Naive thymus-derived CD8-positive, alpha-beta T cell (primary cell): ENCODE data around the gene ERC2. TPM values are rescaled to one million over a fixed set of nuclear protein-coding genes. Genes with fewer than 3 reads are reported as not detected.

ENCODE experiments used
- ATAC-seq, 2 donors: fragments of 150-1000 bp; cut with Tn5 transposase in 1 of 2; sonication (Bioruptor Pico), chemical (Tn5 transposase) in 1 of 2; 1 replicate in 1 of 2; 2 replicates in 1 of 2; pipeline ENCODE4 v1.10.0; 2021; ENCODE audit warnings: mild to moderate bottlenecking in 2 of 2, moderate library complexity in 2 of 2
- POLR2A ChIA-PET: fragments of 350-600 bp; sonication (Branson Sonifier 250); formaldehyde crosslinking; loops from one replicate; lab custom pipeline; 2021; ENCODE audit warnings: antibody characterized with exemption; lab: Charles Lee
- DNase-seq, 10 donors: peaks; one replicate each; pipeline versions ENCODE4 v3.0.0 to v3.0.0-alpha.2; 2020 to 2022
- H3K27ac Mint-ChIP-seq, 10 donors: one replicate each; pipeline ENCODE4 v1.8.0; 2020 to 2022; ENCODE audit warnings: mild to moderate bottlenecking in 10 of 10, mixed read lengths in 10 of 10, moderate library complexity in 4 of 10, inconsistent platforms in 1 of 10
- H3K27me3 Mint-ChIP-seq, 5 donors: one replicate each; pipeline ENCODE4 v1.8.0; 2021 to 2022; ENCODE audit warnings: mixed read lengths in 5 of 5
- H3K36me3 Mint-ChIP-seq, 3 donors: one replicate each; pipeline ENCODE4 v1.8.0; 2020 to 2022; ENCODE audit warnings: mixed read lengths in 3 of 3, mild to moderate bottlenecking in 2 of 3, inconsistent platforms in 1 of 3
- H3K4me1 Mint-ChIP-seq, 4 donors: one replicate each; pipeline ENCODE4 v1.8.0; 2021 to 2022; ENCODE audit warnings: mixed read lengths in 4 of 4
- H3K4me3 Mint-ChIP-seq, 10 donors: one replicate each; pipeline ENCODE4 v1.8.0; 2020 to 2022; ENCODE audit warnings: mild to moderate bottlenecking in 10 of 10, mixed read lengths in 10 of 10, moderate library complexity in 6 of 10, inconsistent platforms in 1 of 10
- H3K9me3 Mint-ChIP-seq, 9 donors: one replicate each; pipeline ENCODE4 v1.8.0; 2020 to 2022; ENCODE audit warnings: mixed read lengths in 9 of 9, mild to moderate bottlenecking in 3 of 9, inconsistent platforms in 1 of 9, moderate library complexity in 1 of 9
- polyA plus RNA-seq, 3 donors: library from polyadenylated mRNA; unstranded; fragments of 300-500 nt; fragmentation: Illumina TruSeq; gene quantifications; one replicate each; pipeline ENCODE4 v1.2.3, GENCODE V29; 2021
- total RNA-seq, 8 experiments: library from RNA in 2 of 8; stranded (reverse) in 2 of 8; gene quantifications; one replicate each; pipeline ENCODE4 v1.2.3 and lab custom pipeline; 2021 to 2026

The ERC2 gene
- total and polyA plus RNA-seq, 5 experiments from 2014 or later: 0.05 to 0.29 TPM; not detected in 3

- Mint-ChIP-seq H3K4me3 (peak overlapping the region in 9 of 10 donors; percentile 30 to 79 (median 72)), H3K4me1 (peaks cover 0 to 13% (median 6%) of the 10 kb centered on the region in 4 donors), H3K9me3 (peaks cover 0 to 5% (median 0%) of the 10 kb centered on the region in 9 donors), H3K36me3 (peaks cover 0 to 8% (median 0%) of the 10 kb centered on the region in 3 donors), H3K27me3 (peaks cover 35 to 87% (median 70%) of the 10 kb centered on the region in 5 donors), H3K27ac (no peak overlapping the region)
- POLR2A ChIA-PET: no interaction called here
- ATAC-seq: peak in 1 of 2 donors; percentile 23
- no peak for DNase-seq
These were observed 475 bp downstream of the ERC2 start for GRCh38 chr3:56467801-56468183.

- DNase-seq (peak in 5 of 10 donors; percentile 8 to 36 (median 21)), ATAC-seq (peak in 1 of 2 donors; percentile 75)
- Mint-ChIP-seq H3K27ac (no peak overlapping the region), H3K9me3 (peaks cover 0 to 5% (median 0%) of the 10 kb centered on the region in 9 donors), H3K4me3 (peak overlapping the region; percentile 30 to 79 (median 72)), H3K36me3 (peaks cover 0 to 8% (median 0%) of the 10 kb centered on the region in 3 donors), H3K27me3 (peaks cover 36 to 87% (median 71%) of the 10 kb centered on the region in 5 donors), H3K4me1 (peaks cover 0 to 13% (median 6%) of the 10 kb centered on the region in 4 donors)
- POLR2A ChIA-PET: no interaction called here
These were observed 1.2 kb downstream of the ERC2 start for GRCh38 chr3:56467108-56467507.

GRCh38 chr3:56459719-56460118 lies 8.5 kb downstream of the ERC2 start:
- POLR2A ChIA-PET: no interaction called here
- Mint-ChIP-seq H3K27ac (no peak overlapping the region), H3K36me3 (no peaks in the 10 kb centered on the region), H3K27me3 (peaks cover 19 to 69% (median 40%) of the 10 kb centered on the region in 5 donors), H3K9me3 (peaks cover 0 to 1% (median 0%) of the 10 kb centered on the region in 9 donors), H3K4me3 (no peak overlapping the region), H3K4me1 (no peaks in the 10 kb centered on the region)
- ATAC-seq (no peak), DNase-seq (no peak)

- no peak for ATAC-seq
- no peak for DNase-seq
- Mint-ChIP-seq H3K27ac (no peak overlapping the region), H3K27me3 (peaks cover 18 to 67% (median 41%) of the 10 kb centered on the region in 5 donors), H3K36me3 (no peaks in the 10 kb centered on the region), H3K4me3 (no peak overlapping the region), H3K4me1 (no peaks in the 10 kb centered on the region), H3K9me3 (peaks cover 0 to 1% (median 0%) of the 10 kb centered on the region in 9 donors)
- POLR2A ChIA-PET: no interaction called here
These were observed 9.2 kb downstream of the ERC2 start for GRCh38 chr3:56459104-56459496.

GRCh38 chr3:56458496-56459103 lies 9.7 kb downstream of the ERC2 start:
- H3K4me1 Mint-ChIP-seq: no peaks in the 10 kb centered on the region
- H3K9me3 Mint-ChIP-seq: peaks cover 0 to 1% (median 0%) of the 10 kb centered on the region in 9 donors
- H3K27me3 Mint-ChIP-seq: peaks cover 19 to 67% (median 42%) of the 10 kb centered on the region in 5 donors
- no peak overlapping the region for H3K27ac Mint-ChIP-seq
- ATAC-seq (no peak), DNase-seq (no peak)
- POLR2A ChIA-PET: no interaction called here
- H3K36me3 Mint-ChIP-seq: no peaks in the 10 kb centered on the region
- no peak overlapping the region for H3K4me3 Mint-ChIP-seq

- ATAC-seq (no peak), DNase-seq (no peak)
- Mint-ChIP-seq H3K4me1 (no peaks in the 10 kb centered on the region), H3K27ac (no peak overlapping the region), H3K4me3 (no peak overlapping the region), H3K27me3 (peaks cover 18 to 66% (median 30%) of the 10 kb centered on the region in 5 donors), H3K9me3 (no peaks in the 10 kb centered on the region), H3K36me3 (no peaks in the 10 kb centered on the region)
- POLR2A ChIA-PET: no interaction called here
These were observed 12.2 kb downstream of the ERC2 start for GRCh38 chr3:56456117-56456516.

GRCh38 chr3:56453011-56453410 lies 15.3 kb downstream of the ERC2 start:
- no peak overlapping the region for H3K4me3 Mint-ChIP-seq

GRCh38 chr3:56452085-56452484 lies 16.2 kb downstream of the ERC2 start:
- ATAC-seq (no peak), DNase-seq (no peak)
- H3K27me3 Mint-ChIP-seq: peaks cover 24 to 70% (median 26%) of the 10 kb centered on the region in 5 donors
- POLR2A ChIA-PET: no interaction called here
- no peak overlapping the region for H3K27ac Mint-ChIP-seq
- H3K4me3 Mint-ChIP-seq: no peak overlapping the region
- H3K36me3 Mint-ChIP-seq: no peaks in the 10 kb centered on the region
- H3K4me1 Mint-ChIP-seq: peaks cover 0 to 2% (median 0%) of the 10 kb centered on the region in 4 donors
- H3K9me3 Mint-ChIP-seq: peaks cover 0 to 1% (median 0%) of the 10 kb centered on the region in 9 donors

More at GRCh38 chr3:56453011-56453410, 15.3 kb downstream of the ERC2 start:
- no peaks in the 10 kb centered on the region for H3K36me3 Mint-ChIP-seq
- no peak for DNase-seq
- ATAC-seq: no peak
- peaks cover 0 to 1% (median 0%) of the 10 kb centered on the region in 9 donors for H3K9me3 Mint-ChIP-seq
- H3K27me3 Mint-ChIP-seq: peaks cover 20 to 72% (median 29%) of the 10 kb centered on the region in 5 donors
- POLR2A ChIA-PET: no interaction called here
- no peaks in the 10 kb centered on the region for H3K4me1 Mint-ChIP-seq
- H3K27ac Mint-ChIP-seq: no peak overlapping the region

GRCh38 chr3:56443372-56443771 lies 24.9 kb downstream of the ERC2 start:
- peaks cover 2 to 15% (median 7%) of the 10 kb centered on the region in 9 donors for H3K9me3 Mint-ChIP-seq
- ATAC-seq: no peak
- no peak overlapping the region for H3K27ac Mint-ChIP-seq
- H3K4me3 Mint-ChIP-seq: no peak overlapping the region
- H3K27me3 Mint-ChIP-seq: peaks cover 17 to 29% (median 25%) of the 10 kb centered on the region in 5 donors
- no peak for DNase-seq
- H3K36me3 Mint-ChIP-seq: peaks cover 0 to 6% (median 0%) of the 10 kb centered on the region in 3 donors
- POLR2A ChIA-PET: no interaction called here
- peaks cover 0 to 2% (median 0%) of the 10 kb centered on the region in 4 donors for H3K4me1 Mint-ChIP-seq

- Mint-ChIP-seq H3K27me3 (peaks cover 11 to 60% (median 24%) of the 10 kb centered on the region in 5 donors), H3K4me3 (no peak overlapping the region), H3K27ac (no peak overlapping the region), H3K9me3 (peaks cover 0 to 9% (median 3%) of the 10 kb centered on the region in 9 donors), H3K36me3 (no peaks in the 10 kb centered on the region), H3K4me1 (no peaks in the 10 kb centered on the region)
- no peak for ATAC-seq
- no peak for DNase-seq
- POLR2A ChIA-PET: no interaction called here
These were observed 39.6 kb downstream of the ERC2 start for GRCh38 chr3:56428667-56429066.

GRCh38 chr3:56424885-56425284 lies 43.4 kb downstream of the ERC2 start:
- Mint-ChIP-seq H3K9me3 (peaks cover 0 to 2% (median 0%) of the 10 kb centered on the region in 9 donors), H3K27ac (no peak overlapping the region), H3K4me3 (no peak overlapping the region), H3K4me1 (no peaks in the 10 kb centered on the region), H3K36me3 (no peaks in the 10 kb centered on the region), H3K27me3 (peaks cover 10 to 47% (median 24%) of the 10 kb centered on the region in 5 donors)
- ATAC-seq (no peak), DNase-seq (no peak)
- POLR2A ChIA-PET: no interaction called here

GRCh38 chr3:56424336-56424735 lies 43.9 kb downstream of the ERC2 start:
- Mint-ChIP-seq H3K9me3 (peaks cover 0 to 2% (median 0%) of the 10 kb centered on the region in 9 donors), H3K36me3 (no peaks in the 10 kb centered on the region), H3K27ac (no peak overlapping the region), H3K4me1 (no peaks in the 10 kb centered on the region), H3K4me3 (no peak overlapping the region), H3K27me3 (peaks cover 10 to 47% (median 24%) of the 10 kb centered on the region in 5 donors)
- ATAC-seq: no peak
- POLR2A ChIA-PET: no interaction called here
- DNase-seq: no peak

- Mint-ChIP-seq H3K4me3 (no peak overlapping the region), H3K36me3 (no peaks in the 10 kb centered on the region), H3K4me1 (no peaks in the 10 kb centered on the region), H3K27me3 (peaks cover 10 to 47% (median 24%) of the 10 kb centered on the region in 5 donors), H3K9me3 (peaks cover 0 to 2% (median 0%) of the 10 kb centered on the region in 9 donors), H3K27ac (no peak overlapping the region)
- ATAC-seq (no peak), DNase-seq (no peak)
- POLR2A ChIA-PET: no interaction called here
These were observed 44.6 kb downstream of the ERC2 start for GRCh38 chr3:56423661-56424099.
